SK-N-SH treated with all-trans-retinoic acid at 6 μM for 48 hours (cell line): Measurements from ENCODE around the gene ZNF708.

Experiments used
- ATAC-seq: fragments of 200-7000 bp; cut with Tn5 transposase; 3 replicates; pipeline ENCODE4 v1.9.1; 2020; ENCODE audit warnings: mild to moderate bottlenecking, moderate library complexity
- ARNTL ChIP-seq: fragments of 450-650 bp; formaldehyde crosslinking; IDR thresholded peaks from 2 replicates; pipeline ENCODE4 v1.5.0; 2020; ENCODE audit warnings: low read depth, mild to moderate bottlenecking, moderate library complexity, borderline replicate concordance
- BACH2 ChIP-seq: fragments of 250-450 bp; sonication (Bioruptor Pico); IDR thresholded peaks from 2 replicates; pipeline ENCODE4 v1.9.0; 2021; ENCODE audit warnings: mild to moderate bottlenecking, borderline replicate concordance
- CSDC2 ChIP-seq: fragments of 250-450 bp; sonication (Bioruptor Pico); IDR thresholded peaks from 2 replicates; pipeline ENCODE4 v1.5.0; 2020; ENCODE audit warnings: mild to moderate bottlenecking, moderate library complexity
- ESRRG ChIP-seq: fragments of 250-450 bp; sonication (Bioruptor Pico); IDR thresholded peaks from 2 replicates; pipeline ENCODE4 v1.6.1; 2021; ENCODE audit warnings: mild to moderate bottlenecking
- GLIS3 ChIP-seq: fragments of 250-450 bp; sonication (Bioruptor Pico); IDR thresholded peaks from 2 replicates; pipeline ENCODE4 v1.5.0; 2020; ENCODE audit warnings: mild to moderate bottlenecking, moderate library complexity
- ISL1 ChIP-seq: fragments of 250-450 bp; sonication (Bioruptor Pico); IDR thresholded peaks from 2 replicates; pipeline ENCODE4 v2.1.2; 2022; ENCODE audit warnings: mild to moderate bottlenecking, moderate library complexity
- OSR1 ChIP-seq: fragments of 250-450 bp; sonication (Bioruptor Pico); IDR thresholded peaks from 2 replicates; pipeline ENCODE4 v1.8.0; 2022; ENCODE audit warnings: moderate library complexity, mild to moderate bottlenecking, inconsistent platforms
- PPARA ChIP-seq: fragments of 250-450 bp; sonication (Bioruptor Pico); IDR thresholded peaks from 2 replicates; pipeline ENCODE4 v1.5.0; 2020; ENCODE audit warnings: mild to moderate bottlenecking, borderline replicate concordance
- RARB ChIP-seq: fragments of 250-450 bp; sonication (Bioruptor Pico); IDR thresholded peaks from 2 replicates; pipeline ENCODE4 v1.8.0; 2021; ENCODE audit warnings: mild to moderate bottlenecking, moderate library complexity
- SNAI2 ChIP-seq: fragments of 250-450 bp; sonication (Bioruptor Pico); IDR thresholded peaks from 2 replicates; pipeline ENCODE4 v1.5.0; 2020; ENCODE audit warnings: mild to moderate bottlenecking, moderate library complexity
- TCF4 ChIP-seq: fragments of 250-450 bp; sonication (Bioruptor Pico); IDR thresholded peaks from 2 replicates; pipeline ENCODE4 v1.8.0; 2021; ENCODE audit warnings: mild to moderate bottlenecking, moderate library complexity, borderline replicate concordance
- TOX ChIP-seq: fragments of 250-450 bp; sonication (Bioruptor Pico); IDR thresholded peaks from 2 replicates; pipeline ENCODE4 v1.8.0; 2021; ENCODE audit warnings: mild to moderate bottlenecking, moderate library complexity, borderline replicate concordance
- ZC3H10 ChIP-seq: fragments of 250-450 bp; sonication (Bioruptor Pico); IDR thresholded peaks from 2 replicates; pipeline ENCODE4 v1.5.1; 2021; ENCODE audit warnings: mild to moderate bottlenecking, moderate library complexity
- ZFP3 ChIP-seq: fragments of 250-450 bp; sonication (Bioruptor Pico); IDR thresholded peaks from 2 replicates; pipeline ENCODE4 v1.5.0; 2020; ENCODE audit warnings: mild to moderate bottlenecking, moderate library complexity
- ZFP30 ChIP-seq: fragments of 450-650 bp; formaldehyde crosslinking; IDR thresholded peaks from 2 replicates; pipeline ENCODE4 v1.5.0; 2022; ENCODE audit warnings: mild to moderate bottlenecking, moderate library complexity
- ZNF565 ChIP-seq: fragments of 450-650 bp; formaldehyde crosslinking; conservative IDR thresholded peaks from 2 replicates; pipeline ENCODE4 v1.5.0; 2020; ENCODE audit warnings: low read depth, mild to moderate bottlenecking, moderate library complexity
- ZNF70 ChIP-seq: fragments of 450-650 bp; formaldehyde crosslinking; IDR thresholded peaks from 2 replicates; pipeline ENCODE4 v1.5.0; 2020; ENCODE audit warnings: mild to moderate bottlenecking, moderate library complexity
- ZNF8 ChIP-seq: fragments of 450-650 bp; formaldehyde crosslinking; IDR thresholded peaks from 2 replicates; pipeline ENCODE4 v1.5.0; 2020; ENCODE audit warnings: mild to moderate bottlenecking, moderate library complexity
- TF ChIP-seq, protein P1 (sequence below): fragments of 250-450 bp; sonication (Bioruptor Pico); IDR thresholded peaks from 2 replicates; pipeline ENCODE4 v1.5.1; 2020; ENCODE audit warnings: low read depth, mild to moderate bottlenecking, moderate library complexity
- TF ChIP-seq, protein P2 (sequence below): fragments of 250-450 bp; sonication (Bioruptor Pico); IDR thresholded peaks from 2 replicates; pipeline ENCODE4 v1.5.0; 2020; ENCODE audit warnings: mild to moderate bottlenecking, moderate library complexity
- TF ChIP-seq, protein P3 (sequence below): fragments of 250-450 bp; sonication (Bioruptor Pico); IDR thresholded peaks from 2 replicates; pipeline ENCODE4 v1.5.1; 2021; ENCODE audit warnings: mild to moderate bottlenecking, moderate library complexity
- TF ChIP-seq, protein P4 (sequence below): fragments of 250-450 bp; sonication (Bioruptor Pico); IDR thresholded peaks from 2 replicates; pipeline ENCODE4 v1.8.0; 2020; ENCODE audit warnings: mild to moderate bottlenecking, moderate library complexity, borderline replicate concordance
- TF ChIP-seq, protein P5 (sequence below): fragments of 250-450 bp; sonication (Bioruptor Pico); IDR thresholded peaks from 2 replicates; pipeline ENCODE4 v1.8.0; 2021; ENCODE audit warnings: low read depth, mild to moderate bottlenecking, moderate library complexity, borderline replicate concordance

The ZNF708 gene

DNA sequence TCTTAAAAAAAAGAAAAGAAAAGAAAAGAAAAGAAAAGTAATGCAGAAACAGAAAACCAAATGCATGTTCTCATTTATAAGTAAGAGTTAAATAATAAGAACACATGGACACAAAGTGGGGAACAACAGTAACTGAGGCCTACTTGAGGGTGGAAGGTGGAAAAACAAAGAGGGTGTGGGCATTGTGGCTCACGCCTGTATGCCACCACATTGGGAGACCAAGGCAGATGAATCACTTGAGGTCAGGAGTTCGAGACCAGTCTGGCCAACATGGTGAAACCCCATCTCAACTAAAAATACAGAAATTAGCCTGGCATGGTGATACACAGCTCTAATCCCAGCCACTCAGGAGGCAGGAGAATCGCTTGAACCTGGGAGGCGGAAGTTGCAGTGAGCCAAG, 8.1 kb downstream of the ZNF708 start (continued):
- TF ChIP-seq GLIS3: no peak
- TF ChIP-seq, protein P1, sequence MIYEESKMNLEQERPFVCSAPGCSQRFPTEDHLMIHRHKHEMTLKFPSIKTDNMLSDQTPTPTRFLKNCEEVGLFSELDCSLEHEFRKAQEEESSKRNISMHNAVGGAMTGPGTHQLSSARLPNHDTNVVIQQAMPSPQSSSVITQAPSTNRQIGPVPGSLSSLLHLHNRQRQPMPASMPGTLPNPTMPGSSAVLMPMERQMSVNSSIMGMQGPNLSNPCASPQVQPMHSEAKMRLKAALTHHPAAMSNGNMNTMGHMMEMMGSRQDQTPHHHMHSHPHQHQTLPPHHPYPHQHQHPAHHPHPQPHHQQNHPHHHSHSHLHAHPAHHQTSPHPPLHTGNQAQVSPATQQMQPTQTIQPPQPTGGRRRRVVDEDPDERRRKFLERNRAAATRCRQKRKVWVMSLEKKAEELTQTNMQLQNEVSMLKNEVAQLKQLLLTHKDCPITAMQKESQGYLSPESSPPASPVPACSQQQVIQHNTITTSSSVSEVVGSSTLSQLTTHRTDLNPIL (CRISPR knock-in tag): no peak

DNA sequence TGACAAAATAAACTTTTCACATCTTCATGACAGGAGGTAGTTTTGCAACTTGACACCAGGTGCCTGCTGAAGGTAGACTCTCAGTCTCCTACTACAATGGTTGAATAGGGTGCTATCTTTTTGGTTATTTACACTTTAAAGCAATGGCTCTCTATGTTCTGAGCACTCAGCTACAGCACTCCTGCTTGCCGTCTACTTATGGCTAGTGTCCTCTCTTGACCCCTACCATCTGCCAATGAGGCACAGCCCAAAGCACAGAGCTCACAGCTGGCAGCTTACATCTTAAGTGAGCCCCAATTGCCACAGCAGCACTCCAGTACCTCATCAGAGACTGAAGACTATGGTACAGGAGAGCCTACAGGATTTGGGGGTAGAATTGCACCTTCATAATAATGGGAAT, 11.4 kb downstream of the ZNF708 start:
- ATAC-seq: no peak
- no peak for TF ChIP-seq TCF4 (CRISPR knock-in tag)
- TF ChIP-seq, protein P2, sequence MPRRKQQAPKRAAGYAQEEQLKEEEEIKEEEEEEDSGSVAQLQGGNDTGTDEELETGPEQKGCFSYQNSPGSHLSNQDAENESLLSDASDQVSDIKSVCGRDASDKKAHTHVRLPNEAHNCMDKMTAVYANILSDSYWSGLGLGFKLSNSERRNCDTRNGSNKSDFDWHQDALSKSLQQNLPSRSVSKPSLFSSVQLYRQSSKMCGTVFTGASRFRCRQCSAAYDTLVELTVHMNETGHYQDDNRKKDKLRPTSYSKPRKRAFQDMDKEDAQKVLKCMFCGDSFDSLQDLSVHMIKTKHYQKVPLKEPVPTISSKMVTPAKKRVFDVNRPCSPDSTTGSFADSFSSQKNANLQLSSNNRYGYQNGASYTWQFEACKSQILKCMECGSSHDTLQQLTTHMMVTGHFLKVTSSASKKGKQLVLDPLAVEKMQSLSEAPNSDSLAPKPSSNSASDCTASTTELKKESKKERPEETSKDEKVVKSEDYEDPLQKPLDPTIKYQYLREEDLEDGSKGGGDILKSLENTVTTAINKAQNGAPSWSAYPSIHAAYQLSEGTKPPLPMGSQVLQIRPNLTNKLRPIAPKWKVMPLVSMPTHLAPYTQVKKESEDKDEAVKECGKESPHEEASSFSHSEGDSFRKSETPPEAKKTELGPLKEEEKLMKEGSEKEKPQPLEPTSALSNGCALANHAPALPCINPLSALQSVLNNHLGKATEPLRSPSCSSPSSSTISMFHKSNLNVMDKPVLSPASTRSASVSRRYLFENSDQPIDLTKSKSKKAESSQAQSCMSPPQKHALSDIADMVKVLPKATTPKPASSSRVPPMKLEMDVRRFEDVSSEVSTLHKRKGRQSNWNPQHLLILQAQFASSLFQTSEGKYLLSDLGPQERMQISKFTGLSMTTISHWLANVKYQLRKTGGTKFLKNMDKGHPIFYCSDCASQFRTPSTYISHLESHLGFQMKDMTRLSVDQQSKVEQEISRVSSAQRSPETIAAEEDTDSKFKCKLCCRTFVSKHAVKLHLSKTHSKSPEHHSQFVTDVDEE (CRISPR knock-in tag): no peak
- no peak for TF ChIP-seq ZFP3 (CRISPR knock-in tag)
- no peak for TF ChIP-seq ZNF8 (CRISPR knock-in tag)
- TF ChIP-seq, protein P3, sequence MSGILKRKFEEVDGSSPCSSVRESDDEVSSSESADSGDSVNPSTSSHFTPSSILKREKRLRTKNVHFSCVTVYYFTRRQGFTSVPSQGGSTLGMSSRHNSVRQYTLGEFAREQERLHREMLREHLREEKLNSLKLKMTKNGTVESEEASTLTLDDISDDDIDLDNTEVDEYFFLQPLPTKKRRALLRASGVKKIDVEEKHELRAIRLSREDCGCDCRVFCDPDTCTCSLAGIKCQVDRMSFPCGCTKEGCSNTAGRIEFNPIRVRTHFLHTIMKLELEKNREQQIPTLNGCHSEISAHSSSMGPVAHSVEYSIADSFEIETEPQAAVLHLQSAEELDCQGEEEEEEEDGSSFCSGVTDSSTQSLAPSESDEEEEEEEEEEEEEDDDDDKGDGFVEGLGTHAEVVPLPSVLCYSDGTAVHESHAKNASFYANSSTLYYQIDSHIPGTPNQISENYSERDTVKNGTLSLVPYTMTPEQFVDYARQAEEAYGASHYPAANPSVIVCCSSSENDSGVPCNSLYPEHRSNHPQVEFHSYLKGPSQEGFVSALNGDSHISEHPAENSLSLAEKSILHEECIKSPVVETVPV (CRISPR knock-in tag): no peak
- TF ChIP-seq ZNF565 (CRISPR knock-in tag): no peak
- no peak for TF ChIP-seq GLIS3
- TF ChIP-seq, protein P1 (CRISPR knock-in tag): no peak
- no peak for TF ChIP-seq RARB (CRISPR knock-in tag)
- TF ChIP-seq ZFP30 (CRISPR knock-in tag): no peak
- no peak for TF ChIP-seq CSDC2 (CRISPR knock-in tag)
- TF ChIP-seq, protein P4, sequence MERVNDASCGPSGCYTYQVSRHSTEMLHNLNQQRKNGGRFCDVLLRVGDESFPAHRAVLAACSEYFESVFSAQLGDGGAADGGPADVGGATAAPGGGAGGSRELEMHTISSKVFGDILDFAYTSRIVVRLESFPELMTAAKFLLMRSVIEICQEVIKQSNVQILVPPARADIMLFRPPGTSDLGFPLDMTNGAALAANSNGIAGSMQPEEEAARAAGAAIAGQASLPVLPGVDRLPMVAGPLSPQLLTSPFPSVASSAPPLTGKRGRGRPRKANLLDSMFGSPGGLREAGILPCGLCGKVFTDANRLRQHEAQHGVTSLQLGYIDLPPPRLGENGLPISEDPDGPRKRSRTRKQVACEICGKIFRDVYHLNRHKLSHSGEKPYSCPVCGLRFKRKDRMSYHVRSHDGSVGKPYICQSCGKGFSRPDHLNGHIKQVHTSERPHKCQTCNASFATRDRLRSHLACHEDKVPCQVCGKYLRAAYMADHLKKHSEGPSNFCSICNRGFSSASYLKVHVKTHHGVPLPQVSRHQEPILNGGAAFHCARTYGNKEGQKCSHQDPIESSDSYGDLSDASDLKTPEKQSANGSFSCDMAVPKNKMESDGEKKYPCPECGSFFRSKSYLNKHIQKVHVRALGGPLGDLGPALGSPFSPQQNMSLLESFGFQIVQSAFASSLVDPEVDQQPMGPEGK (CRISPR knock-in tag): no peak
- no peak for TF ChIP-seq ARNTL (CRISPR knock-in tag)
- TF ChIP-seq SNAI2 (CRISPR knock-in tag): no peak
- TF ChIP-seq OSR1 (CRISPR knock-in tag): no peak

DNA sequence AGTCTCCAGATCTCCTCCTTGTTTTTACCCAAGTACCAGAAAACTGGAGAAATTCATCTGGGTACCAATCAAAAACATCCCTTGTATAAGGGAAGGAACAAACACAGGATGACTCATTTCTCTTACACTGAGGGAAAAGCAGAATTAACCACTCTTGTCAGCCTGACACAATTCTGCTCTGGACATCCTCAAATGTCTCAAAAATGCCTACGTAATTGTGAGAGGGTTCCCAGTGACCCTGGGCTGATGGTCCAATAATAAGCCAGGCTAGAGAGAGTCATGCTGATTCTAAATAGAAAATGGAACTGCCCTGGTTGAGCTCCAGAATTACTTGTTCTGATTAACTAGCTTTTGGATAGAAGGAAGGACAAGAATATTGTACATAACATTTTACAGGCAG, 14.5 kb downstream of the ZNF708 start:
- peak; percentile 92 for ATAC-seq
- no peak for TF ChIP-seq PPARA (CRISPR knock-in tag)
- no peak for TF ChIP-seq CSDC2 (CRISPR knock-in tag)
- TF ChIP-seq, protein P5, sequence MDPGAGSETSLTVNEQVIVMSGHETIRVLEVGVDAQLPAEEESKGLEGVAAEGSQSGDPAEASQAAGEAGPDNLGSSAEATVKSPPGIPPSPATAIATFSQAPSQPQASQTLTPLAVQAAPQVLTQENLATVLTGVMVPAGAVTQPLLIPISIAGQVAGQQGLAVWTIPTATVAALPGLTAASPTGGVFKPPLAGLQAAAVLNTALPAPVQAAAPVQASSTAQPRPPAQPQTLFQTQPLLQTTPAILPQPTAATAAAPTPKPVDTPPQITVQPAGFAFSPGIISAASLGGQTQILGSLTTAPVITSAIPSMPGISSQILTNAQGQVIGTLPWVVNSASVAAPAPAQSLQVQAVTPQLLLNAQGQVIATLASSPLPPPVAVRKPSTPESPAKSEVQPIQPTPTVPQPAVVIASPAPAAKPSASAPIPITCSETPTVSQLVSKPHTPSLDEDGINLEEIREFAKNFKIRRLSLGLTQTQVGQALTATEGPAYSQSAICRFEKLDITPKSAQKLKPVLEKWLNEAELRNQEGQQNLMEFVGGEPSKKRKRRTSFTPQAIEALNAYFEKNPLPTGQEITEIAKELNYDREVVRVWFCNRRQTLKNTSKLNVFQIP (CRISPR knock-in tag): no peak
- TF ChIP-seq ZC3H10 (CRISPR knock-in tag): no peak
- no peak for TF ChIP-seq TOX
- TF ChIP-seq ISL1: peak; percentile 39; the same call in 1 of the 2 replicates
- TF ChIP-seq, protein P1 (CRISPR knock-in tag): no peak
- no peak for TF ChIP-seq ZFP30 (CRISPR knock-in tag)
- no peak for TF ChIP-seq ARNTL (CRISPR knock-in tag)
- no peak for TF ChIP-seq ESRRG (CRISPR knock-in tag)
- TF ChIP-seq, protein P4 (CRISPR knock-in tag): no peak
- TF ChIP-seq, protein P3 (CRISPR knock-in tag): no peak
- no peak for TF ChIP-seq ZNF565 (CRISPR knock-in tag)
- peak; percentile 49; the same call in 1 of the 2 replicates for TF ChIP-seq ZNF70 (CRISPR knock-in tag)
- no peak for TF ChIP-seq BACH2 (CRISPR knock-in tag)
